Liver (tissue), 9 donors: ENCODE data around the gene SAMD4A. TPM values are rescaled to one million over a fixed set of nuclear protein-coding genes. Genes with fewer than 3 reads are reported as not detected.

ENCODE experiments used
- DNase-seq: peaks from one replicate; pipeline ENCODE4 v3.0.0-alpha.2; 2017; ENCODE audit warnings: low spot score
- H3K27ac ChIP-seq, 2 donors: one replicate each; pipeline ENCODE4 v1.7.0; 2013; ENCODE audit warnings: inconsistent platforms in 2 of 2, low read length in 2 of 2, control low read depth in 1 of 2, low read depth in 1 of 2, mild to moderate bottlenecking in 1 of 2
- H3K27me3 ChIP-seq, 4 donors: one replicate each; pipeline versions ENCODE4 v1.6.1 to v1.7.0; 2013; ENCODE audit warnings: low read length in 3 of 4, inconsistent platforms in 1 of 4, mild to moderate bottlenecking in 1 of 4, moderate library complexity in 1 of 4; ENCODE audit not compliant: control insufficient read depth in 4 of 4, insufficient read depth in 4 of 4
- H3K36me3 ChIP-seq, 4 donors: one replicate each; pipeline versions ENCODE4 v1.6.1 to v1.7.0; 2013; ENCODE audit warnings: low read length in 3 of 4, mild to moderate bottlenecking in 3 of 4, low read depth in 1 of 4, moderate library complexity in 1 of 4; ENCODE audit not compliant: control insufficient read depth in 4 of 4, insufficient read depth in 3 of 4
- H3K4me1 ChIP-seq, 4 donors: one replicate each; pipeline versions ENCODE4 v1.6.1 to v1.7.0; 2013; ENCODE audit warnings: low read length in 3 of 4, mild to moderate bottlenecking in 3 of 4, moderate library complexity in 1 of 4; ENCODE audit not compliant: control insufficient read depth in 4 of 4, insufficient read depth in 4 of 4
- H3K4me3 ChIP-seq, 3 donors: one replicate each; pipeline versions ENCODE4 v1.6.1 to v1.7.0; 2013; ENCODE audit warnings: low read length in 3 of 3, control low read depth in 1 of 3, low read depth in 1 of 3, mild to moderate bottlenecking in 1 of 3
- H3K9ac ChIP-seq, 2 donors: one replicate each; pipeline ENCODE4 v1.7.0; 2013; ENCODE audit warnings: low read length in 2 of 2, mild to moderate bottlenecking in 2 of 2, moderate library complexity in 2 of 2, control low read depth in 1 of 2, low read depth in 1 of 2
- H3K9me3 ChIP-seq, 4 donors: one replicate each; pipeline versions ENCODE4 v1.6.1 to v1.7.0; 2013; ENCODE audit warnings: low read length in 3 of 4; ENCODE audit not compliant: control insufficient read depth in 4 of 4
- ATF3 ChIP-seq: IDR thresholded peaks from 2 replicates; pipeline ENCODE4 v1.6.1; 2016; ENCODE audit warnings: antibody characterized with exemption
- EGR1 ChIP-seq, 2 donors: IDR thresholded peaks; 2 replicates each; pipeline ENCODE4 v1.6.1; 2016 to 2018; ENCODE audit warnings: antibody characterized with exemption in 2 of 2, low read depth in 2 of 2
- FOXA1 ChIP-seq: IDR thresholded peaks from 2 replicates; pipeline ENCODE4 v1.6.1; 2016; ENCODE audit warnings: antibody characterized with exemption
- FOXA2 ChIP-seq: IDR thresholded peaks from 2 replicates; pipeline ENCODE4 v1.6.1; 2016; ENCODE audit warnings: antibody characterized with exemption
- GABPA ChIP-seq, 2 donors: IDR thresholded peaks in 1 of 2; conservative IDR thresholded peaks in 1 of 2; 2 replicates each; pipeline ENCODE4 v1.6.1; 2016; ENCODE audit warnings: antibody characterized with exemption in 2 of 2, mild to moderate bottlenecking in 1 of 2, moderate library complexity in 1 of 2
- HNF4A ChIP-seq, 2 donors: conservative IDR thresholded peaks; 2 replicates each; pipeline ENCODE4 v1.6.1; 2016; ENCODE audit warnings: antibody characterized with exemption in 2 of 2, mild to moderate bottlenecking in 2 of 2
- HNF4G ChIP-seq: IDR thresholded peaks from 2 replicates; pipeline ENCODE4 v1.6.1; 2016; ENCODE audit warnings: antibody characterized with exemption
- JUND ChIP-seq, 2 donors: IDR thresholded peaks; 2 replicates each; pipeline ENCODE4 v1.6.1; 2016; ENCODE audit warnings: antibody characterized with exemption in 2 of 2
- NR2F2 ChIP-seq: IDR thresholded peaks from 2 replicates; pipeline ENCODE4 v1.6.1; 2016; ENCODE audit warnings: antibody characterized with exemption
- RAD21 ChIP-seq, 2 donors: IDR thresholded peaks; 2 replicates each; pipeline ENCODE4 v1.6.1; 2016; ENCODE audit warnings: antibody characterized with exemption in 2 of 2, mild to moderate bottlenecking in 2 of 2
- REST ChIP-seq: IDR thresholded peaks from 2 replicates; pipeline ENCODE4 v1.6.1; 2016; ENCODE audit warnings: antibody characterized with exemption, mild to moderate bottlenecking
- RXRA ChIP-seq, 2 donors: IDR thresholded peaks; 2 replicates each; pipeline ENCODE4 v1.6.1; 2017 to 2018; ENCODE audit warnings: antibody characterized with exemption in 2 of 2, mild to moderate bottlenecking in 1 of 2
- SP1 ChIP-seq: IDR thresholded peaks from 2 replicates; pipeline ENCODE4 v1.6.1; 2018; ENCODE audit warnings: antibody characterized with exemption, mild to moderate bottlenecking
- TAF1 ChIP-seq: conservative IDR thresholded peaks from 2 replicates; pipeline ENCODE4 v1.6.1; 2016; ENCODE audit warnings: antibody characterized with exemption, mild to moderate bottlenecking
- YY1 ChIP-seq: IDR thresholded peaks from 2 replicates; pipeline ENCODE4 v1.6.1; 2016; ENCODE audit warnings: antibody characterized with exemption, mild to moderate bottlenecking
- WGBS: extraction: QIAGEN DNeasy Blood & Tissue Kit; methylation state at CpG from one replicate; pipeline ENCODE4 v1.1.7; 2013; 5-methylcytosine and 5-hydroxymethylcytosine counted together
- polyA plus RNA-seq, 2 donors: library from polyadenylated mRNA; stranded (reverse) in 1 of 2; unstranded in 1 of 2; fragments of 200-250 nt in 1 of 2; fragments of >200 nt in 1 of 2; fragmentation: Nextera tagmentation in 1 of 2; extraction: Ambion mirVana in 1 of 2; gene quantifications; one replicate each; pipeline versions ENCODE4 v1.2.1 to v1.2.3, GENCODE V29; 2013 to 2015
- total RNA-seq, 2 donors: library from RNA; depleted of rRNA; stranded (reverse); fragments of >200 nt; gene quantifications; one replicate each; pipeline ENCODE4 v1.2.3, GENCODE V29; 2014
- TF ChIP-seq, protein P1 (sequence below): IDR thresholded peaks from 2 replicates; pipeline ENCODE4 v1.6.1; 2016; ENCODE audit warnings: antibody characterized with exemption
- TF ChIP-seq, protein P2 (sequence below): IDR thresholded peaks from 2 replicates; pipeline ENCODE4 v1.6.1; 2016; ENCODE audit warnings: antibody characterized with exemption
- TF ChIP-seq, protein P3 (sequence below): fragments of 150-350 bp; IDR thresholded peaks from 2 replicates; pipeline ENCODE4 v1.5.1; 2017; ENCODE audit warnings: improper control_type of control experiment, low read depth, low read length; ENCODE audit not compliant: missing input control
- donor health status: healthy.
- donor health status: healthy.
- donor health status: healthy.
- donor health status: healthy.
- donor health status: healthy.

SAMD4A gene
- total and polyA plus RNA-seq, 4 donors: 4.3 to 17.8 (median 8.1) TPM

GRCh38 chr14:54766276-54767138, 199.6 kb downstream of the SAMD4A start:
- DNase-seq: no peak
- WGBS: 83% methylated on average over 18 of the region's 18 CpGs
- Histone ChIP-seq H3K9ac (no peak overlapping the region), H3K36me3 (peaks cover 2 to 69% (median 39%) of the 10 kb centered on the region in 4 donors), H3K4me3 (no peak overlapping the region), H3K4me1 (peaks cover under 1 to 5% (median 4%) of the 10 kb centered on the region in 4 donors), H3K27me3 (no peaks in the 10 kb centered on the region), H3K9me3 (no peaks in the 10 kb centered on the region), H3K27ac (no peak overlapping the region)
- TF ChIP-seq REST (no peak), FOXA1 (no peak), RXRA (IDR thresholded peaks at IDR 0.05) (no peak), NR2F2 (no peak), FOXA2 (no peak), YY1 (no peak), HNF4G (no peak), GABPA (IDR thresholded peaks at IDR 0.05 in 1 of 2, conservative IDR thresholded peaks at IDR 0.05 in 1 of 2) (no peak), ATF3 (no peak), SP1 (no peak), EGR1 (IDR thresholded peaks at IDR 0.05; ENCODE audit: low read depth in 2 of 2) (no peak), TAF1 (no peak)
- TF ChIP-seq, protein P1, sequence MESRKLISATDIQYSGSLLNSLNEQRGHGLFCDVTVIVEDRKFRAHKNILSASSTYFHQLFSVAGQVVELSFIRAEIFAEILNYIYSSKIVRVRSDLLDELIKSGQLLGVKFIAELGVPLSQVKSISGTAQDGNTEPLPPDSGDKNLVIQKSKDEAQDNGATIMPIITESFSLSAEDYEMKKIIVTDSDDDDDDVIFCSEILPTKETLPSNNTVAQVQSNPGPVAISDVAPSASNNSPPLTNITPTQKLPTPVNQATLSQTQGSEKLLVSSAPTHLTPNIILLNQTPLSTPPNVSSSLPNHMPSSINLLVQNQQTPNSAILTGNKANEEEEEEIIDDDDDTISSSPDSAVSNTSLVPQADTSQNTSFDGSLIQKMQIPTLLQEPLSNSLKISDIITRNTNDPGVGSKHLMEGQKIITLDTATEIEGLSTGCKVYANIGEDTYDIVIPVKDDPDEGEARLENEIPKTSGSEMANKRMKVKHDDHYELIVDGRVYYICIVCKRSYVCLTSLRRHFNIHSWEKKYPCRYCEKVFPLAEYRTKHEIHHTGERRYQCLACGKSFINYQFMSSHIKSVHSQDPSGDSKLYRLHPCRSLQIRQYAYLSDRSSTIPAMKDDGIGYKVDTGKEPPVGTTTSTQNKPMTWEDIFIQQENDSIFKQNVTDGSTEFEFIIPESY: no peak
- TF ChIP-seq, protein P2, sequence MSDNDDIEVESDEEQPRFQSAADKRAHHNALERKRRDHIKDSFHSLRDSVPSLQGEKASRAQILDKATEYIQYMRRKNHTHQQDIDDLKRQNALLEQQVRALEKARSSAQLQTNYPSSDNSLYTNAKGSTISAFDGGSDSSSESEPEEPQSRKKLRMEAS: no peak
- TF ChIP-seq, protein P3, sequence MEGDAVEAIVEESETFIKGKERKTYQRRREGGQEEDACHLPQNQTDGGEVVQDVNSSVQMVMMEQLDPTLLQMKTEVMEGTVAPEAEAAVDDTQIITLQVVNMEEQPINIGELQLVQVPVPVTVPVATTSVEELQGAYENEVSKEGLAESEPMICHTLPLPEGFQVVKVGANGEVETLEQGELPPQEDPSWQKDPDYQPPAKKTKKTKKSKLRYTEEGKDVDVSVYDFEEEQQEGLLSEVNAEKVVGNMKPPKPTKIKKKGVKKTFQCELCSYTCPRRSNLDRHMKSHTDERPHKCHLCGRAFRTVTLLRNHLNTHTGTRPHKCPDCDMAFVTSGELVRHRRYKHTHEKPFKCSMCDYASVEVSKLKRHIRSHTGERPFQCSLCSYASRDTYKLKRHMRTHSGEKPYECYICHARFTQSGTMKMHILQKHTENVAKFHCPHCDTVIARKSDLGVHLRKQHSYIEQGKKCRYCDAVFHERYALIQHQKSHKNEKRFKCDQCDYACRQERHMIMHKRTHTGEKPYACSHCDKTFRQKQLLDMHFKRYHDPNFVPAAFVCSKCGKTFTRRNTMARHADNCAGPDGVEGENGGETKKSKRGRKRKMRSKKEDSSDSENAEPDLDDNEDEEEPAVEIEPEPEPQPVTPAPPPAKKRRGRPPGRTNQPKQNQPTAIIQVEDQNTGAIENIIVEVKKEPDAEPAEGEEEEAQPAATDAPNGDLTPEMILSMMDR: no peak

- Histone ChIP-seq H3K4me3 (no peak overlapping the region), H3K4me1 (peaks cover 2 to 10% (median 8%) of the 10 kb centered on the region in 4 donors), H3K9me3 (no peaks in the 10 kb centered on the region), H3K27me3 (no peaks in the 10 kb centered on the region), H3K36me3 (peaks cover 2 to 64% (median 37%) of the 10 kb centered on the region in 4 donors), H3K27ac (no peak overlapping the region), H3K9ac (no peak overlapping the region)
- TF ChIP-seq HNF4A (conservative IDR thresholded peaks at IDR 0.05) (no peak), EGR1 (IDR thresholded peaks at IDR 0.05; ENCODE audit: low read depth in 2 of 2) (no peak), JUND (IDR thresholded peaks at IDR 0.05) (no peak), RAD21 (IDR thresholded peaks at IDR 0.05) (no peak), TAF1 (no peak), ATF3 (no peak), FOXA2 (no peak)
- TF ChIP-seq, protein P2: no peak
- TF ChIP-seq, protein P1: no peak
- DNase-seq: no peak
- WGBS: 93% methylated on average over 10 of the region's 10 CpGs
Observed at GRCh38 chr14:54767139-54767431, 200.2 kb downstream of the SAMD4A start.
